KMS-11 (cell line): Measurements from ENCODE around the gene TTC29.

Experiments used
- H2AFZ ChIP-seq: fragments of 200-600 bp; sonication (generic); 2 replicates; pipeline ENCODE4 v1.6.1; 2016; ENCODE audit warnings: antibody characterized with exemption, mixed run types, low read depth
- H3K27ac ChIP-seq: fragments of 200-600 bp; sonication (generic); 2 replicates; pipeline ENCODE4 v1.6.1; 2016; ENCODE audit warnings: mild to moderate bottlenecking, mixed run types
- H3K27me3 ChIP-seq: fragments of 200-600 bp; sonication (generic); 2 replicates; pipeline ENCODE4 v1.6.1; 2017; ENCODE audit warnings: mild to moderate bottlenecking, low read depth, mixed run types, moderate library complexity; ENCODE audit not compliant: insufficient read depth
- H3K36me3 ChIP-seq: fragments of 200-600 bp; sonication (generic); 2 replicates; pipeline ENCODE4 v1.6.1; 2017; ENCODE audit warnings: mild to moderate bottlenecking, mixed run types; ENCODE audit not compliant: insufficient read depth
- H3K4me1 ChIP-seq: fragments of 200-600 bp; sonication (generic); 2 replicates; pipeline ENCODE4 v1.6.1; 2016; ENCODE audit warnings: mild to moderate bottlenecking, low read depth, mixed run types; ENCODE audit not compliant: poor library complexity, severe bottlenecking
- H3K4me2 ChIP-seq: fragments of 200-600 bp; sonication (generic); 2 replicates; pipeline ENCODE4 v1.7.0; 2016; ENCODE audit warnings: mild to moderate bottlenecking, mixed run types
- H3K4me3 ChIP-seq: fragments of 200-600 bp; sonication (generic); IDR thresholded peaks from 2 replicates; pipeline ENCODE4 v1.6.1; 2017; ENCODE audit warnings: low read depth, low read length, mixed read lengths; ENCODE audit not compliant: insufficient read depth
- H3K79me2 ChIP-seq: fragments of 200-600 bp; sonication (generic); 2 replicates; pipeline ENCODE4 v1.6.1; 2016; ENCODE audit warnings: low read depth, mixed run types; ENCODE audit not compliant: insufficient read depth
- H3K9ac ChIP-seq: fragments of 200-600 bp; sonication (generic); 2 replicates; pipeline ENCODE4 v1.6.1; 2016; ENCODE audit warnings: mild to moderate bottlenecking, mixed run types
- H4K20me1 ChIP-seq: fragments of 200-600 bp; sonication (generic); 2 replicates; pipeline ENCODE4 v1.6.1; 2016; ENCODE audit warnings: mild to moderate bottlenecking, mixed run types; ENCODE audit not compliant: insufficient read depth
- TF ChIP-seq, protein P1 (sequence below): fragments of 200-600 bp; sonication (generic); conservative IDR thresholded peaks from 2 replicates; pipeline ENCODE4 v1.6.1; 2017; ENCODE audit warnings: low read depth, mild to moderate bottlenecking, antibody characterized with exemption, low read length, moderate library complexity, mixed read lengths

The TTC29 gene

DNA sequence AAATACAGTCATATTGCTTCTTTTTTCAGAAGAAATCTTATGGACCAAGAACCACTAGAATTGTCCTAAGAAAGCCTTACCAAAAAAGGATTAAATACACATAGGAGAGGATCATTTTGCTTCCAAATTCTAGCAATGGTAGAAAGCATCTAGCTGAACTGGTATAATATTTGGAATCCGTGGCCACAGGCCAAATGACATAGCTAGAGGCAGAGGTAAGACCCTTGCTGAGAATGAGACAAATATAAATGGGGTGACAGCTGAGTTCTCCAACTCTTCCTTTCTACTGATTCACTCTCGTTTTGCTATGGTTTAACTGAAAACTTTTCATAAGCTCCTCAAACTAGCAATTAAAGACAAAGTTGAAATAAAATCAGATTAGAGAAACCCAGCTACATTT, 150.0 kb downstream of the TTC29 start:
- Histone ChIP-seq H3K4me2 (no peak overlapping the region), H3K4me3 (no peak overlapping the region), H3K27ac (no peak overlapping the region), H3K79me2 (no peaks in the 10 kb centered on the region), H4K20me1 (no peaks in the 10 kb centered on the region), H3K9ac (no peak overlapping the region), H3K27me3 (no peaks in the 10 kb centered on the region), H3K4me1 (no peaks in the 10 kb centered on the region), H3K36me3 (no peaks in the 10 kb centered on the region), H2AFZ (no peak overlapping the region)
- TF ChIP-seq, protein P1, sequence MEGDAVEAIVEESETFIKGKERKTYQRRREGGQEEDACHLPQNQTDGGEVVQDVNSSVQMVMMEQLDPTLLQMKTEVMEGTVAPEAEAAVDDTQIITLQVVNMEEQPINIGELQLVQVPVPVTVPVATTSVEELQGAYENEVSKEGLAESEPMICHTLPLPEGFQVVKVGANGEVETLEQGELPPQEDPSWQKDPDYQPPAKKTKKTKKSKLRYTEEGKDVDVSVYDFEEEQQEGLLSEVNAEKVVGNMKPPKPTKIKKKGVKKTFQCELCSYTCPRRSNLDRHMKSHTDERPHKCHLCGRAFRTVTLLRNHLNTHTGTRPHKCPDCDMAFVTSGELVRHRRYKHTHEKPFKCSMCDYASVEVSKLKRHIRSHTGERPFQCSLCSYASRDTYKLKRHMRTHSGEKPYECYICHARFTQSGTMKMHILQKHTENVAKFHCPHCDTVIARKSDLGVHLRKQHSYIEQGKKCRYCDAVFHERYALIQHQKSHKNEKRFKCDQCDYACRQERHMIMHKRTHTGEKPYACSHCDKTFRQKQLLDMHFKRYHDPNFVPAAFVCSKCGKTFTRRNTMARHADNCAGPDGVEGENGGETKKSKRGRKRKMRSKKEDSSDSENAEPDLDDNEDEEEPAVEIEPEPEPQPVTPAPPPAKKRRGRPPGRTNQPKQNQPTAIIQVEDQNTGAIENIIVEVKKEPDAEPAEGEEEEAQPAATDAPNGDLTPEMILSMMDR = no peak

DNA sequence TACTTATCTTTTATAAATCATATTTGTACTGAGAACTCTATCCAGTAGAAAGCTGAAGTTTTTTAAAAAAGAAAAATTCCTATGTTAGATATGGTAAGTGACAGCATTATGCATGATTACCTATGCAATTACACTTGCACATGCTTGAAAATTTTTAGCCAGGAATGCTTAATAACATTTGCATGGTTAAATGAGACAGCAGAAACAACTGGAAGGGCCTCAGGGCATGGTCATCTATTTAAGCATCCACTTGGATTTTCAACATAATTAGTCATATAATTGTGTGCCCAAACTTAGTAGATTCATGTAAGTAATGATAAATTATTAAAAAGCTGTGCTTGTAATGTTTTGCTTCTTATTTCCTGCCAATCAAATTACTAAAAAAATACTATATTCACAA, 151.9 kb downstream of the TTC29 start:
- no peaks in the 10 kb centered on the region for H3K79me2 ChIP-seq
- no peak overlapping the region for H3K27ac ChIP-seq
- H3K9ac ChIP-seq = no peak overlapping the region
- no peak overlapping the region for H3K4me2 ChIP-seq
- no peaks in the 10 kb centered on the region for H3K36me3 ChIP-seq
- no peak overlapping the region for H2AFZ ChIP-seq
- TF ChIP-seq, protein P1 = no peak
- H3K27me3 ChIP-seq = no peaks in the 10 kb centered on the region
- no peaks in the 10 kb centered on the region for H3K4me1 ChIP-seq
- H3K4me3 ChIP-seq = no peak overlapping the region
- no peaks in the 10 kb centered on the region for H4K20me1 ChIP-seq

DNA sequence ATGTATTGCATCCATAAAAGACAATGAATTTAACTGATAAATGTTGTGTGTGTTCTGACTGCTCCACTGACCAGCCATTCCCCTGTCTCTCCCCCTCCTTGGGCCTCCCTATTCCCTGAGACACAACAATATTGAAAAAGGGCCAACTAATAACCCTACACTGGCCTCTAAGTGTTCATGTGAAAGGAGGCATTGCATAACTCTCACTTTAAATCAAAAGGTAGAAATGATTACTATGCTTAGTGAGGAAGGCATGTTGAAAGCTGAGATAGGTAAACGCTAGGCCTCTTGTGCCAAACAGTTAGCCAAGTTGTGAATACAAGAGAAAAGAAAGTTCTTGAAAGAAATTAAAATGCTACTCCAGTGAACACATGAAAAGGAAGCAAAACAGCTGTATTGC, 154.2 kb downstream of the TTC29 start:
- no peak overlapping the region for H3K27ac ChIP-seq
- H3K4me3 ChIP-seq = no peak overlapping the region
- H2AFZ ChIP-seq = no peak overlapping the region
- no peaks in the 10 kb centered on the region for H3K36me3 ChIP-seq
- H3K27me3 ChIP-seq = no peaks in the 10 kb centered on the region
- TF ChIP-seq, protein P1 = no peak
- H3K79me2 ChIP-seq = no peaks in the 10 kb centered on the region
- no peak overlapping the region for H3K9ac ChIP-seq
- H3K4me1 ChIP-seq = no peaks in the 10 kb centered on the region
- no peaks in the 10 kb centered on the region for H4K20me1 ChIP-seq
- no peak overlapping the region for H3K4me2 ChIP-seq

DNA sequence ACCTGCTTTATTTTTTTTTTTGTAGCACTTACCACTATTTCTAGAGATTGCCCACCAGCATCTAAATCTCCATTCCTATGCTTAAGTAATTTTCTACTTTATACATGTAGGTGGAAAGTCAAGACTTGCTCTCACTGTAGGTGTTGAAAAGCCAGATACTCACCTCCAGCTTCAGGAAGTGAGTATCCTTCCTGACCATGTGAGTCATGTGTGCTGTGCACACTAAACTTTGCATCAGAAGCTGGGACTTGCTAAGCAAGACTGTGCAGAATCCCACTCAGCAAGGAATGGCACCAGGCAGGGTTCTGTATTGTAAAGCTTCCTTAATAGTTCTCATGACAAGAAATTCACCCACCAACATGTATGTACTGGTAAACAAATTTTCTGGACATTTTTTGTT, 155.1 kb downstream of the TTC29 start:
- Histone ChIP-seq H3K9ac (no peak overlapping the region), H3K36me3 (no peaks in the 10 kb centered on the region), H3K27me3 (no peaks in the 10 kb centered on the region), H3K4me1 (no peaks in the 10 kb centered on the region), H3K4me3 (no peak overlapping the region), H3K27ac (no peak overlapping the region), H4K20me1 (no peaks in the 10 kb centered on the region), H2AFZ (no peak overlapping the region), H3K4me2 (no peak overlapping the region), H3K79me2 (no peaks in the 10 kb centered on the region)
- TF ChIP-seq, protein P1 = no peak

DNA sequence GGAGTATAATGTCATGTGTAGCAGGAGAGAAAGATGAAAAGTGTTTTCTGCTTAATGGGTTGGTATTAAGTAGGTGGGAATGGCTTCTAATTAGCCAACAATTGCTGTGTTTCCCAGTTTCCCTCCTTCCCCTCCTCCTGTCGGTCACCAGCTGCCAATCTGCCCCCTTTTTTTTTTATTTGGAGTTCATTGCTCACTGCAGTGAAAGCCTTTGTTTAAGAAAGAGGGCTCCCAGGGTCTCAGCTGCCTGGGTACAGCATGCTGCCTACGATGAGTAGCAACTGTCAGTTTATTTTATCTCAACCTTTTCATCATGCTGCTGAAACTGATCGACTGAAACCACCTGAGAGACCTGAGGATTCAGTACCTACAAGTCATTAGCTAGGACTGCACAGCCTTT, 157.9 kb downstream of the TTC29 start:
- Histone ChIP-seq H3K79me2 (no peaks in the 10 kb centered on the region), H3K4me3 (no peak overlapping the region), H3K27me3 (no peaks in the 10 kb centered on the region), H3K4me2 (no peak overlapping the region), H3K4me1 (no peaks in the 10 kb centered on the region), H4K20me1 (no peaks in the 10 kb centered on the region), H3K27ac (no peak overlapping the region), H3K36me3 (no peaks in the 10 kb centered on the region), H3K9ac (no peak overlapping the region), H2AFZ (no peak overlapping the region)
- TF ChIP-seq, protein P1 = no peak
